ENCODE results near the gene DNAJC5.

DNAJC5 gene

DNA sequence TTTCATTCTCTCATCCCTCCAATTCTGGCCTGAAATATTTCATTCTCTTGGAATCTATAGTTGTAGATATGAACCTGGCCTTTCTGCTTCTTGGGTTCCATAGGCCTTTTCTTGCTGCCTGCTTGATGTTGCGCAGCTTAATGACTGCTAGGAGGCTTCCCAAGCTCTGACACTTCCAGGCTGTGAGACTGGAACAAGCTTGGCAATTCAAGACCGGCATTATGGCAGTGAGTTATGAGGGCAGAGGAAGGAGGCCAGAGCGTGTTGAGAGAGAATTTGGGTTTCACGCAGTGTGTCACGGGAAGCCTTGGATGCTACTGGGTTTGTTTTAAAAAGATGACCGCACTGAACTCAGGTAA lies 948 bp upstream of the DNAJC5 start:
- H3K4me3 ChIP-seq (ENCODE audit: control insufficient read depth, low read depth, low read length) = peak overlapping the region; percentile 58
- TF ChIP-seq, protein P1, sequence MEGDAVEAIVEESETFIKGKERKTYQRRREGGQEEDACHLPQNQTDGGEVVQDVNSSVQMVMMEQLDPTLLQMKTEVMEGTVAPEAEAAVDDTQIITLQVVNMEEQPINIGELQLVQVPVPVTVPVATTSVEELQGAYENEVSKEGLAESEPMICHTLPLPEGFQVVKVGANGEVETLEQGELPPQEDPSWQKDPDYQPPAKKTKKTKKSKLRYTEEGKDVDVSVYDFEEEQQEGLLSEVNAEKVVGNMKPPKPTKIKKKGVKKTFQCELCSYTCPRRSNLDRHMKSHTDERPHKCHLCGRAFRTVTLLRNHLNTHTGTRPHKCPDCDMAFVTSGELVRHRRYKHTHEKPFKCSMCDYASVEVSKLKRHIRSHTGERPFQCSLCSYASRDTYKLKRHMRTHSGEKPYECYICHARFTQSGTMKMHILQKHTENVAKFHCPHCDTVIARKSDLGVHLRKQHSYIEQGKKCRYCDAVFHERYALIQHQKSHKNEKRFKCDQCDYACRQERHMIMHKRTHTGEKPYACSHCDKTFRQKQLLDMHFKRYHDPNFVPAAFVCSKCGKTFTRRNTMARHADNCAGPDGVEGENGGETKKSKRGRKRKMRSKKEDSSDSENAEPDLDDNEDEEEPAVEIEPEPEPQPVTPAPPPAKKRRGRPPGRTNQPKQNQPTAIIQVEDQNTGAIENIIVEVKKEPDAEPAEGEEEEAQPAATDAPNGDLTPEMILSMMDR (conservative IDR thresholded peaks at IDR 0.05; ENCODE audit: control insufficient read depth, insufficient read depth, low read depth, low read length) = no peak
- DNase-seq (ENCODE audit: low read depth) = peak; percentile 20

DNA sequence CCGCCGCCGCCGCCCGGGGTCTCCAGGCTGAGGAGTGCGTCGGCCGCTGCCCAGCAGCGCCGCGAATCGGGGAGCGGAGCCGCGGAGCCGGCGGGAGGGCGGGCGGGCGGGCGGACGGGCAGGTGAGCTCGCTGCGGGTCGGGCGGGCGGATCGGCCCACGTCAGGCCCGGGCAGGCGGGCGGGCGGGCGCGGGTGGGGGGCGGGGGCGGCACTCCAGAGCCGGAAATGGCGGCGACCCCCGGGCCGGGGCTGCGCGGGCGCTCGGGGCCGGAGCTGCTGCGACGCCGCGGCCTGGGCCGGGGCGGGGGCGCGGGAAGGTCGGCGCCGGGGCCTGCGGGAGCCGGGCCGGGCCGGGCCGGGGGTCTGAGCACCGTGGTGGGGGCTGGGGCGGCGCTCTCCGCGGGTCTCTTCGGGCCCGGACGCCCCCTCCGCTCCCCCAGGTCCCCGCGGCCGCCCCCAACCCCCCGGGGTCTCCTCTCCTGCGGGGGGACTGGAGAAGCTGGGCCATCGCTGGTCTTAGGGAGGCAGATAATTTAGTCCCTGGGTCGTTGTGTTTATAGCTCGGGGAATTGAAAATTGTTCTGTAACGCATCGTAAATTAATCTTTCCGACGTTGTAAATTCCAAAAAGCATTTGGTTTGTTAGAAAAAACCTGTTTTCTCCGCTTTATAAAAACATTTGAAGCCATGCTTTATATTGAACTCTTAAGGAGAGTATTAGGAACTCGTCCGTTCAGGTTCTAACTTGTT lies 451 bp downstream of the DNAJC5 start:
- TF ChIP-seq, protein P1 (conservative IDR thresholded peaks at IDR 0.05; ENCODE audit: control insufficient read depth, insufficient read depth, low read depth, low read length) = no peak
- H3K4me3 ChIP-seq (ENCODE audit: control insufficient read depth, low read depth, low read length) = peak overlapping the region; percentile 53
- no peak for DNase-seq (ENCODE audit: low read depth)

DNA sequence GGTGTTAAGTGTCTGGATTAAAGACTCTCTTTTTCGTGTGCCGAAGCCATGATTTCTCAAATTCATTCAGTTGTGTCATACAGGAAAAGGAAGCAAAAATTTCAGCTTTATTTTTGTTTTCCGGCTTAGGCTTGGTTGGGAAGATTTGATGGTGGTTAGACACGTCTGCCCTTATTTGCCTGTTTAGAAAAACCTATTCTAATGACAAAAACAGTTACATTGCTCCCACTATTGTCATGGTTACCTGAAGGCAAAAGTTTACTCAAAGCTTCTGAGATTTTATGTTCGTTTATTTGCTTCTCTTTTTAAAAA lies 982 bp downstream of the DNAJC5 start:
- TF ChIP-seq, protein P1 (conservative IDR thresholded peaks at IDR 0.05; ENCODE audit: control insufficient read depth, insufficient read depth, low read depth, low read length) = no peak
- DNase-seq (ENCODE audit: low read depth) = peak; percentile 31
- peak overlapping the region; percentile 53 for H3K4me3 ChIP-seq (ENCODE audit: control insufficient read depth, low read depth, low read length)

DNA sequence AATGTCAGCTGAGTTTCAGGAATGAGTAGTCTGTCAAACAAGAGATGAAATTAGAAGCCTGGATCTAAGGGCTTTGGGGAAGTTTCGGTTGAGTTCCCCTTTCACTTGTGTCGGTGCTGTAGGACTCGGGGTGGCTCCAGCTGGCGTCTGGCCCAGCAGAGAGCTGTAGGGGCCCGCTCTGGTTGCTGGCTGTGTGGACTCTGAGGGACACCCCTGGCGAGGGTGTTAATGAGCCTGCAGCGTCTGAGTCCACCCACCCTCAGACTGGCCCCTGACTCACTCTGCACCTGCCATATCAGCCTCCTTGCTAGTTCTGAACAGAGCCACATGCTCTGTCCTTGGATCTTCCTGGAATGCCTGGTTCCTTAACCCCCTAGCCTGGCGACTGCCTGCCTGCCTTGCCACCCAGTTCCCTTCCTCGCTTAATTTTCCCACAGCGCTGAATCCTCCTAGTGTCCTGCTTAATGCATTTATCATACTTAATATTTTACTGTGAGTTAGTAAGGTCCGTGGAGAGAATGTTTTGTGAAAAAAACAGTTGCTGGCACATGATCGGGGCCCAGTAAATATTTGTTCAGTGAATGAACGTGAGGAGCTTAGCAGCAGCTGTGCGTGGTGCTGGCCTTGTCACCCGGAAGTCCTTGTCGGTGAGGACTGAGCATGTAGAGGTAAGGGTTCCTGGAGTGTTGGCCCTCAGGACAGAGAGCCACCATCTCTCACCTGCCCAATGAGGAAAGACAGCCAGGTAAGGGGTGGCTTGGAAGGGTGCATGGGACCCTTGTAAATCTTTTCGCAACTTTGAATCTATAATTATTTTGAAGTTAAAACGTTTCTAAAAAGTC lies 1.6 kb downstream of the DNAJC5 start:
- DNase-seq (ENCODE audit: low read depth) = peak; percentile 15
- H3K4me3 ChIP-seq (ENCODE audit: control insufficient read depth, low read depth, low read length) = peak overlapping the region; percentile 53
- TF ChIP-seq, protein P1 (conservative IDR thresholded peaks at IDR 0.05; ENCODE audit: control insufficient read depth, insufficient read depth, low read depth, low read length) = no peak

DNA sequence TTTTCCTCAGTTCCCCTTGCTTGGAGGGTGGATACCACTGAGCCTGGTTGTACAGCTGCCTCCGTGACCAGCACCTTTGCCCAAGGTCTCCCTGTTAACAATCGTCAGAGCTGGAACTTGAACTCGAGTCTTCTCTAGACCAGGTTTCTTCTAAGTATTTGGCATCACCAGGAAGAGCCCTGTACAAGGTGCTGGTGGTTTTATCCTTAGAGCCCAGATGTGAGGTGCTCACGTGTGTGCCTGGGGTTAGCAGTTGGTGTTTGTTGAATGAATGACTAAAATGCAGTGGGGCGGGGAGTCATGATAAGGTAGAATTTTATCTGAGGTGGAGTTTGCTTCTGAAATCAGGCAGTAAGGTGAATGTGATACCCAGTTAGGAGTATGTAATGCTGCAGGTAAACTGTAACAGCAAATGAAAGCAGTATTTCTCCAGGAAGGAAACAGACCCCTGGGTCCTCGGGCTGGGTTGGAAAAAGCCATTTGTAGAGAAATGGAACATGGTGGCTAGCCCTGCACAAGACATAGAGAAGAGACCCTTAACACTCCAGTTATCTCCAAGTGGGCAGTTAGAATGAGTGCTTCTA lies 3.1 kb downstream of the DNAJC5 start:
- H3K4me3 ChIP-seq (ENCODE audit: control insufficient read depth, low read depth, low read length) = no peak overlapping the region
- TF ChIP-seq, protein P1 (conservative IDR thresholded peaks at IDR 0.05; ENCODE audit: control insufficient read depth, insufficient read depth, low read depth, low read length) = no peak
- DNase-seq (ENCODE audit: low read depth) = no peak

DNA sequence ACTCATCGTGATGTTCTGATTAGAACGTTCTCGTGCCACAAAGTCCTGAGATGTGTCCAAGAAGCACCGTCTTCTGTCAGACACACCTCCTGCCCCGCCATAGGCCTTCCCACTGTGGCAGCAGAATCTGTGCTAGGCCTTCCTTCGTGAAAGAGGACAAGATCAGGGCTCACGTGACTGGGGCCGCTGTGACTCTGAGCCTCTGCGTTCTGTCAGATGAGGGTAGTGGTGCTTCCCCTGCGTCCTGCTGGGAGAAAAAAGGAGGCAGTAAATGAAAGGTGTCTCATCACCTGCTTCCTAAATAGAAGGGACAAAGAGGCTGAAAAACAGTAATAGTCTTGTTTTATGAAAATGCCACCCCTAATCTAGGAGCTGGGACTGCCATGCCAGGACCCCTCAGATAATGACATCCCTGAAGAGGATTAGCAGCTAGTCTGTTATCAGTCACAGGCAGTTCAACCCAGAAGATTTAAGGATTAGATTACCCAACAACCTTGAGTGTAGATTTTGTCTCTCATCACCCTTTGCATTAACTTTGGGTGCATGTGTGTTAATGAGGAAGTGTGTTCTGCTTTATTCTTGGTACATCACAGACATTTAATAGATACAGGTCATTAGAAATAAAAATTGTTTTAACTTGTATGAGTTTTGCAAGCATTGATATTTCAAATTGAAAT lies 4.1 kb downstream of the DNAJC5 start:
- H3K4me3 ChIP-seq (ENCODE audit: control insufficient read depth, low read depth, low read length) = no peak overlapping the region
- TF ChIP-seq, protein P1 (conservative IDR thresholded peaks at IDR 0.05; ENCODE audit: control insufficient read depth, insufficient read depth, low read depth, low read length) = no peak
- no peak for DNase-seq (ENCODE audit: low read depth)
